Eye (tissue), 1 donor: ENCODE data around the gene FAM149A.

ENCODE experiments used
- DNase-seq: peaks from one replicate; pipeline ENCODE4 v3.0.0-alpha.2; 2015

Gene FAM149A

DNA sequence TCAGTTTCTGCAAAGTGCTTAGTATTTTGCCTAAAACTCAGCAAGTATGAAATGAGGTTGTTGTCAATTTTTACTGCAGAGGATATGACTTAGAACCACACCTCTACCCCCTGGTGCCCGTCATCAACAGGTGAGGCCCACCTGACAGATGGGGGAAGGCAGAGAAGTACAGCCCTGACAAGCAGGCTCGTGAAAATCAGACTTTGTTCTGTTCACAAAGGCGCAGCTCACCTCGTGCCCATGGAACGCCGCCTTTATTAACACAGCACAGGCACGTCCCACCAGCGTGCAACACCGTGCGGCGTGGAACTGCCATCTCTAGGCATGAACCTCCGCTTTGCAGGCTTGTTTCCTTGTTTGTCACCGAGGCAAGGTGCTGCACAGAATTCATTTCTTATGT, 100.2 kb downstream of the FAM149A start:
- no peak for DNase-seq

GRCh38 chr4:186205156-186205555, 100.7 kb downstream of the FAM149A start:
- no peak for DNase-seq

- peak; percentile 57 for DNase-seq
These were observed 112.0 kb downstream of the FAM149A start for GRCh38 chr4:186216465-186217024.

- DNase-seq, result no peak
These were observed 113.3 kb downstream of the FAM149A start for GRCh38 chr4:186217733-186218293.

DNA sequence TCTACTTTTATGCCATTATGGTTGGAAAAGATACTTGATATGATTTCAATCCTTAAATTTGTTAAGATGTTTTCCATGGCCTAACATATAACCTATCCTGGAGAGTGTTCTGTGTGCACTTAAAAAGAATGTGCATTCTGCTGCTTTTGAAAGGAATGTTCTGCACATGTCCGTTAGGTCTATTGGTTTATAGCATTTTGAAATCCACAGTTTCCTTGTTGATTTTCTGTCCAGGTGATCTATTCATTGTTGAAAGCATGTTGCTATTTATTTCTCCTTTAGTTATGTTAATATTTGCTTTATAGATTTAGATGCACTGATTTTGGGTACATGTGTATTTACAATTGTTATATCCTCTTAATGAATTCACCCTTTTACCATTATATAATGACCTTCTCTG, 117.1 kb downstream of the FAM149A start:
- DNase-seq, result no peak
